ENCODE results near the gene ADGRG6.

DNA sequence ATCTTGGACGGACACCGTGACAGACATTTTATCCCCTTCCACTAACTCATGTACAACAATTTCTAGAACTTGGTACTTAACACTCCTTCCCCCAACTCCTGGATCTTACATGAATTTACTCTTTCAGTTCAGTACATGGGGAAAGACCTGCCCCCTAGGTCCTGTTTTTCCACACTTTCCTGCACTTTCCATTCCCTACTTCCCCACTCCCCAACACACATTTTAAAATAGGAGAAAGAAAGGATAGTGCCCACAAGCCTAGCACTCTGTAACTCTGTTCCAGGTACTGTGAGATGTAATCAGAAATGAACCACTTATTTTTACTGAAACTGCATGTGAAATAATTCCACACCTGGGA lies 1.3 kb downstream of the ADGRG6 start:
- TF ChIP-seq POLR2A (IDR thresholded peaks at IDR 0.05) (no peak), EP300 (IDR thresholded peaks at IDR 0.05; ENCODE audit: low read depth) (no peak), POLR2AphosphoS5 (IDR thresholded peaks at IDR 0.05) (no peak)
- TF ChIP-seq, protein P1, sequence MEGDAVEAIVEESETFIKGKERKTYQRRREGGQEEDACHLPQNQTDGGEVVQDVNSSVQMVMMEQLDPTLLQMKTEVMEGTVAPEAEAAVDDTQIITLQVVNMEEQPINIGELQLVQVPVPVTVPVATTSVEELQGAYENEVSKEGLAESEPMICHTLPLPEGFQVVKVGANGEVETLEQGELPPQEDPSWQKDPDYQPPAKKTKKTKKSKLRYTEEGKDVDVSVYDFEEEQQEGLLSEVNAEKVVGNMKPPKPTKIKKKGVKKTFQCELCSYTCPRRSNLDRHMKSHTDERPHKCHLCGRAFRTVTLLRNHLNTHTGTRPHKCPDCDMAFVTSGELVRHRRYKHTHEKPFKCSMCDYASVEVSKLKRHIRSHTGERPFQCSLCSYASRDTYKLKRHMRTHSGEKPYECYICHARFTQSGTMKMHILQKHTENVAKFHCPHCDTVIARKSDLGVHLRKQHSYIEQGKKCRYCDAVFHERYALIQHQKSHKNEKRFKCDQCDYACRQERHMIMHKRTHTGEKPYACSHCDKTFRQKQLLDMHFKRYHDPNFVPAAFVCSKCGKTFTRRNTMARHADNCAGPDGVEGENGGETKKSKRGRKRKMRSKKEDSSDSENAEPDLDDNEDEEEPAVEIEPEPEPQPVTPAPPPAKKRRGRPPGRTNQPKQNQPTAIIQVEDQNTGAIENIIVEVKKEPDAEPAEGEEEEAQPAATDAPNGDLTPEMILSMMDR (IDR thresholded peaks at IDR 0.05) = no peak
